Neural cell (in vitro differentiated cells): ENCODE results near the gene CEP128. TPM values are rescaled to one million over a fixed set of nuclear protein-coding genes. Genes with fewer than 3 reads are reported as not detected.

ENCODE experiments used
- H2AFZ ChIP-seq: fragments of 200-600, 300-800 bp; sonication (generic), shearing (Covaris generic); 2 replicates; pipeline ENCODE4 v1.6.0; 2014; ENCODE audit warnings: low read depth, mild to moderate bottlenecking, antibody characterized with exemption, low read length, moderate library complexity
- H3F3A ChIP-seq: fragments of 200-600 bp; shearing (Covaris generic); 2 replicates; pipeline ENCODE4 v1.6.1; 2016; ENCODE audit warnings: mild to moderate bottlenecking, moderate library complexity, mixed read lengths, antibody characterized with exemption, low read length; ENCODE audit not compliant: insufficient read depth, poor library complexity, severe bottlenecking
- H3K27ac ChIP-seq: fragments of 200-600, 300-800 bp; sonication (generic), shearing (Covaris generic); 2 replicates; pipeline ENCODE4 v1.5.1; 2014; ENCODE audit warnings: mild to moderate bottlenecking, low read length, moderate library complexity
- H3K27me3 ChIP-seq: fragments of 300-800, 200-600 bp; sonication (generic), shearing (Covaris generic); 2 replicates; pipeline ENCODE4 v1.6.0; 2014; ENCODE audit warnings: mild to moderate bottlenecking, low read depth, low read length, moderate library complexity; ENCODE audit not compliant: insufficient read depth
- H3K36me3 ChIP-seq: fragments of 300-800, 200-600 bp; sonication (generic), shearing (Covaris generic); 2 replicates; pipeline ENCODE4 v1.5.1; 2014; ENCODE audit warnings: mild to moderate bottlenecking, antibody characterized with exemption, low read length, moderate library complexity; ENCODE audit not compliant: insufficient read depth
- H3K4me2 ChIP-seq: fragments of 300-800, 200-600 bp; sonication (generic), shearing (Covaris generic); 2 replicates; pipeline ENCODE4 v1.6.0; 2014; ENCODE audit warnings: mild to moderate bottlenecking, low read length
- H3K4me3 ChIP-seq: fragments of 300-800, 200-600 bp; sonication (generic), shearing (Covaris generic); 2 replicates; pipeline ENCODE4 v1.5.1; 2014; ENCODE audit warnings: mild to moderate bottlenecking, low read length, moderate library complexity
- H3K79me2 ChIP-seq: fragments of 200-600 bp; shearing (Covaris generic); replicated peaks from 2 replicates; pipeline ENCODE4 v1.6.0; 2014; ENCODE audit warnings: mild to moderate bottlenecking, low read length, moderate library complexity; ENCODE audit not compliant: insufficient read depth
- H3K9ac ChIP-seq: fragments of 300-800, 200-600 bp; sonication (generic), shearing (Covaris generic); 2 replicates; pipeline ENCODE4 v1.6.1; 2016; ENCODE audit warnings: mild to moderate bottlenecking, low read length, mixed read lengths
- H3K9me2 ChIP-seq: fragments of 200-600 bp; shearing (Covaris generic); 2 replicates; pipeline ENCODE4 v1.6.1; 2016; ENCODE audit warnings: mild to moderate bottlenecking, low read length, mixed read lengths; ENCODE audit not compliant: insufficient read depth
- H3K9me3 ChIP-seq: fragments of 200-600, 300-800 bp; sonication (generic), shearing (Covaris generic); 2 replicates; pipeline ENCODE4 v1.6.1; 2016; ENCODE audit warnings: mild to moderate bottlenecking, mixed run types, low read length, moderate library complexity, mixed read lengths
- H4K20me1 ChIP-seq: fragments of 200-600 bp; shearing (Covaris generic); 2 replicates; pipeline ENCODE4 v1.6.1; 2016; ENCODE audit warnings: mild to moderate bottlenecking, mixed run types; ENCODE audit not compliant: insufficient read depth
- CTCF ChIP-seq: fragments of 450-650 bp; IDR thresholded peaks from 2 replicates; pipeline ENCODE4 v1.5.1; 2014; ENCODE audit warnings: antibody characterized with exemption, mild to moderate bottlenecking, moderate library complexity; ENCODE audit not compliant: poor library complexity, severe bottlenecking
- EP300 ChIP-seq: fragments of 450-650 bp; conservative IDR thresholded peaks from 2 replicates; pipeline ENCODE4 v1.6.1; 2014; ENCODE audit warnings: antibody characterized with exemption, mild to moderate bottlenecking, moderate library complexity; ENCODE audit not compliant: poor library complexity, severe bottlenecking
- EZH2 ChIP-seq: fragments of 200-600, 300-800 bp; shearing (Covaris generic), sonication (generic); IDR thresholded peaks from 2 replicates; pipeline ENCODE4 v1.6.1; 2014; ENCODE audit warnings: antibody characterized with exemption, low read length, borderline replicate concordance, mild to moderate bottlenecking; ENCODE audit not compliant: insufficient read depth, poor library complexity, severe bottlenecking
- MXI1 ChIP-seq: fragments of 450-650 bp; conservative IDR thresholded peaks from 2 replicates; pipeline ENCODE4 v1.6.1; 2014; ENCODE audit warnings: antibody characterized with exemption, mild to moderate bottlenecking; ENCODE audit not compliant: poor library complexity, severe bottlenecking
- POLR2AphosphoS5 ChIP-seq: IDR thresholded peaks from 2 replicates; pipeline ENCODE4 v1.6.1; 2012
- RAD21 ChIP-seq: fragments of 450-650 bp; conservative IDR thresholded peaks from 2 replicates; pipeline ENCODE4 v1.6.1; 2014; ENCODE audit warnings: antibody characterized with exemption, mild to moderate bottlenecking, moderate library complexity
- SMC3 ChIP-seq: fragments of 450-650 bp; conservative IDR thresholded peaks from 2 replicates; pipeline ENCODE4 v1.6.1; 2014; ENCODE audit warnings: antibody characterized with exemption, mild to moderate bottlenecking, moderate library complexity; ENCODE audit not compliant: poor library complexity
- TAF1 ChIP-seq: IDR thresholded peaks from 2 replicates; pipeline ENCODE4 v1.6.1; 2012; ENCODE audit warnings: low read depth
- polyA plus RNA-seq: library from polyadenylated mRNA; depleted of rRNA; stranded (reverse); fragments of >200 nt; gene quantifications from 2 replicates; pipeline ENCODE4 v1.2.3, GENCODE V29; 2014
- TF ChIP-seq, protein P1 (sequence below): IDR thresholded peaks from 2 replicates; pipeline ENCODE4 v1.6.1; 2012; ENCODE audit warnings: borderline replicate concordance

CEP128 gene
- polyA plus RNA-seq, 1 donor from 2014 or later = 5.5 TPM

DNA sequence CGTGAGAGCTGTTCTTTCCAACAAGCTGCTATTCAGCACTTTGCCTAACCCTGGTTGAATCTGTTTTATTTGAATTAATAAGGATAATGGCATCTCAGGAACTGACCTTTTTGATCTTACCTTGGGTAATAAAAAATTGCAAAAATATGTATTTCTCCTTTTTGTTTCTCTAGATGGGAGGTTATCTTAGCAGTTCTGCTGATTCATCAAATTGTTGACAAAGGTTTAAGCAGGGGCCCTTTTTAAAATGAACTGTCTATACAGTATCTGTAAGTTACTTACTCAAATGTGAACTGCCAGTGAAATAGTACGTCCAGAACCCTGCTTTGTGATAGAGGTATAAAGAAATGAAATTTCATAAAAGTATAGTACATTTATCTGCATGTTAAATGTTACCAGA, 14.6 kb upstream of the CEP128 start:
- no peaks in the 10 kb centered on the region for H4K20me1 ChIP-seq
- no peaks in the 10 kb centered on the region for H3K79me2 ChIP-seq
- no peak overlapping the region for H3K27ac ChIP-seq
- no peak overlapping the region for H3K4me3 ChIP-seq
- H3K9me3 ChIP-seq = no peaks in the 10 kb centered on the region
- H3K9ac ChIP-seq = no peak overlapping the region
- H2AFZ ChIP-seq = no peak overlapping the region
- no peak overlapping the region for H3K4me2 ChIP-seq
- no peaks in the 10 kb centered on the region for H3K36me3 ChIP-seq
- no peaks in the 10 kb centered on the region for H3F3A ChIP-seq
- H3K9me2 ChIP-seq = no peaks in the 10 kb centered on the region
- no peak for TF ChIP-seq EZH2
- no peak for TF ChIP-seq CTCF
- no peak for TF ChIP-seq SMC3
- TF ChIP-seq POLR2AphosphoS5 = no peak
- TF ChIP-seq, protein P1, sequence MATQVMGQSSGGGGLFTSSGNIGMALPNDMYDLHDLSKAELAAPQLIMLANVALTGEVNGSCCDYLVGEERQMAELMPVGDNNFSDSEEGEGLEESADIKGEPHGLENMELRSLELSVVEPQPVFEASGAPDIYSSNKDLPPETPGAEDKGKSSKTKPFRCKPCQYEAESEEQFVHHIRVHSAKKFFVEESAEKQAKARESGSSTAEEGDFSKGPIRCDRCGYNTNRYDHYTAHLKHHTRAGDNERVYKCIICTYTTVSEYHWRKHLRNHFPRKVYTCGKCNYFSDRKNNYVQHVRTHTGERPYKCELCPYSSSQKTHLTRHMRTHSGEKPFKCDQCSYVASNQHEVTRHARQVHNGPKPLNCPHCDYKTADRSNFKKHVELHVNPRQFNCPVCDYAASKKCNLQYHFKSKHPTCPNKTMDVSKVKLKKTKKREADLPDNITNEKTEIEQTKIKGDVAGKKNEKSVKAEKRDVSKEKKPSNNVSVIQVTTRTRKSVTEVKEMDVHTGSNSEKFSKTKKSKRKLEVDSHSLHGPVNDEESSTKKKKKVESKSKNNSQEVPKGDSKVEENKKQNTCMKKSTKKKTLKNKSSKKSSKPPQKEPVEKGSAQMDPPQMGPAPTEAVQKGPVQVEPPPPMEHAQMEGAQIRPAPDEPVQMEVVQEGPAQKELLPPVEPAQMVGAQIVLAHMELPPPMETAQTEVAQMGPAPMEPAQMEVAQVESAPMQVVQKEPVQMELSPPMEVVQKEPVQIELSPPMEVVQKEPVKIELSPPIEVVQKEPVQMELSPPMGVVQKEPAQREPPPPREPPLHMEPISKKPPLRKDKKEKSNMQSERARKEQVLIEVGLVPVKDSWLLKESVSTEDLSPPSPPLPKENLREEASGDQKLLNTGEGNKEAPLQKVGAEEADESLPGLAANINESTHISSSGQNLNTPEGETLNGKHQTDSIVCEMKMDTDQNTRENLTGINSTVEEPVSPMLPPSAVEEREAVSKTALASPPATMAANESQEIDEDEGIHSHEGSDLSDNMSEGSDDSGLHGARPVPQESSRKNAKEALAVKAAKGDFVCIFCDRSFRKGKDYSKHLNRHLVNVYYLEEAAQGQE = no peak
- TF ChIP-seq EP300 = no peak
- no peak for TF ChIP-seq TAF1
- no peak for TF ChIP-seq RAD21
- TF ChIP-seq MXI1 = no peak
- peaks cover 15% of the 10 kb centered on the region for H3K27me3 ChIP-seq

GRCh38 chr14:80955416-80955941, 13.9 kb upstream of the CEP128 start, which contains the start of gene TSHR:
Gene TSHR (plus strand): TSS chr14:80955621. CDS start chr14:80955681, 60 bp downstream.
- Histone ChIP-seq H3K27ac (no peak within 1 kb of the TSS), H3K27me3 (peaks cover 15% of the 10 kb centered on the region), H3K36me3 (no peaks in the 10 kb centered on the region), H3K9me2 (no peaks in the 10 kb centered on the region), H3K4me3 (peak within 1 kb of the TSS; percentile 68), H3K9me3 (no peaks in the 10 kb centered on the region), H2AFZ (peak within 1 kb of the TSS; percentile 15), H3K4me2 (peak within 1 kb of the TSS; percentile 67), H3K9ac (peak within 1 kb of the TSS; percentile 39), H3F3A (no peaks in the 10 kb centered on the region), H4K20me1 (no peaks in the 10 kb centered on the region), H3K79me2 (no peaks in the 10 kb centered on the region)
- TF ChIP-seq RAD21 = no peak
- no peak for TF ChIP-seq TAF1
